Gastroesophageal sphincter (tissue), 3 donors: Measurements from ENCODE around the gene GALNT9.

Source experiments
- EP300 ChIP-seq: sonication (generic); formaldehyde crosslinking; IDR thresholded peaks from one replicate; pipeline ENCODE4 v1.6.1; 2017; ENCODE audit warnings: antibody characterized with exemption, mild to moderate bottlenecking
- POLR2A ChIP-seq, 2 donors: fragments of 450-650 bp; IDR thresholded peaks; one replicate each; pipeline ENCODE4 v1.6.1; 2017; ENCODE audit warnings: antibody characterized with exemption in 2 of 2, mild to moderate bottlenecking in 2 of 2, moderate library complexity in 1 of 2
- POLR2AphosphoS5 ChIP-seq: sonication (generic); formaldehyde crosslinking; IDR thresholded peaks from one replicate; pipeline ENCODE4 v1.6.1; 2017; ENCODE audit warnings: antibody characterized with exemption
- TF ChIP-seq, protein P1 (sequence below), 4 experiments: fragments of 200-600 bp in 2 of 4; fragments of 450-650 bp in 2 of 4; sonication (generic) in 1 of 4; IDR thresholded peaks; one replicate each; pipeline ENCODE4 v1.5.1; 2017 to 2019; ENCODE audit warnings: antibody characterized with exemption in 4 of 4, mild to moderate bottlenecking in 2 of 4, moderate library complexity in 2 of 4

DNA sequence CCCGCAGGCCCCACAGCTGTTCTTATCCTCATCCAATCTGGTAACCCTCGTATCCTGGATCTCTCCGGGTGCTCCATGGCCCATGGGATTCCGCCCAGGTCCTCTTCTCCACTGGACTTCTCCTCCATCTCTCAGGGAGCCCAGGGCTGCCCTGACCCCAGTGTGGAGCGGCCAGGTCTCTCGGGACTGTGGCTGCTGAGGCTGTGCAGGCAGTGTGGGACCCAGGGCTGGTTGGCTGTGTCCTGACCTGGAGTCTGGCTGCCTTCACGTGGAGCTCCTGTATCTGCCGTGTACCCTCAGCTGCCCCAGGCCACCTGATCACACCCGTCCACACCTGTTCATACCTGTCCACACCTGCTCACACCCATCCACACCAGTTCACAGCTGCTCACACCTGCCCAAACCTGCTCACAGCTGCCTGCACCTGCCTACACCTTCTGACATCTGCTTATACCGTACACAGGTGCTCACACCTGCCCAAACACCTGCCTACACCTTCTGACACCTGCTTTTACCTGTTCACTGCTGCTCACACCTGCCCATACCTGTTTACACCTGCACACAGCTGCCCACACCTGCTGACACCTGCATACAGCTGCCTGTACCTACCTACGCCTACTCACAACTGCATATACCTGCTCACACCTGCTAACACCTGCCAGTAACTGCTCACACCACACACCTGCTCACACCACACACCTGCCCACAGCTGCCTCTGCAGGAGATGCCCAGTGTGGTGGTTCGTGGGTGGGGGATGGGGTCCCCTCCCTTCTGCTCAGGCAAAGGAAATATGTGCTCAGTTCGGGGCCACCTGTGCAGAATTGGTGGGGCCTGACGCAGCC is 92.2 kb downstream of the GALNT9 start:
- TF ChIP-seq, protein P1, sequence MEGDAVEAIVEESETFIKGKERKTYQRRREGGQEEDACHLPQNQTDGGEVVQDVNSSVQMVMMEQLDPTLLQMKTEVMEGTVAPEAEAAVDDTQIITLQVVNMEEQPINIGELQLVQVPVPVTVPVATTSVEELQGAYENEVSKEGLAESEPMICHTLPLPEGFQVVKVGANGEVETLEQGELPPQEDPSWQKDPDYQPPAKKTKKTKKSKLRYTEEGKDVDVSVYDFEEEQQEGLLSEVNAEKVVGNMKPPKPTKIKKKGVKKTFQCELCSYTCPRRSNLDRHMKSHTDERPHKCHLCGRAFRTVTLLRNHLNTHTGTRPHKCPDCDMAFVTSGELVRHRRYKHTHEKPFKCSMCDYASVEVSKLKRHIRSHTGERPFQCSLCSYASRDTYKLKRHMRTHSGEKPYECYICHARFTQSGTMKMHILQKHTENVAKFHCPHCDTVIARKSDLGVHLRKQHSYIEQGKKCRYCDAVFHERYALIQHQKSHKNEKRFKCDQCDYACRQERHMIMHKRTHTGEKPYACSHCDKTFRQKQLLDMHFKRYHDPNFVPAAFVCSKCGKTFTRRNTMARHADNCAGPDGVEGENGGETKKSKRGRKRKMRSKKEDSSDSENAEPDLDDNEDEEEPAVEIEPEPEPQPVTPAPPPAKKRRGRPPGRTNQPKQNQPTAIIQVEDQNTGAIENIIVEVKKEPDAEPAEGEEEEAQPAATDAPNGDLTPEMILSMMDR (IDR thresholded peaks at IDR 0.05), result no peak
- no peak for TF ChIP-seq POLR2A (IDR thresholded peaks at IDR 0.05)
- no peak for TF ChIP-seq EP300
- TF ChIP-seq POLR2AphosphoS5, result no peak
